Stimulated activated naive CD4-positive, alpha-beta T cell treated with Interleukin-2 at 50 U/mL for 16 hours (primary cell): ENCODE data around the gene RAD52.

Source experiments
- DNase-seq: peaks from one replicate; lab custom pipeline; 2025; lab: John Stamatoyannopoulos, UW

RAD52 gene

GRCh38 chr12:868722-869121, 80.8 kb downstream of the RAD52 start:
- DNase-seq = no peak

- no peak for DNase-seq
Measured at GRCh38 chr12:867905-868304, 81.6 kb downstream of the RAD52 start.

GRCh38 chr12:865614-866013, 83.9 kb downstream of the RAD52 start:
- no peak for DNase-seq

- no peak for DNase-seq
Measured at GRCh38 chr12:863285-863684, 86.2 kb downstream of the RAD52 start.

- DNase-seq = no peak
Measured at GRCh38 chr12:862303-862911, 87.1 kb downstream of the RAD52 start.
